ENCODE data around the gene GORASP1. TPM values are rescaled to one million over a fixed set of nuclear protein-coding genes. Genes with fewer than 3 reads are reported as not detected.

The GORASP1 gene
- total and polyA plus RNA-seq, 2 experiments from 2014 or later: 10.3 to 38.3 TPM

- TF ChIP-seq ZNF462 (CRISPR knock-in tag; IDR thresholded peaks at IDR 0.05): no peak
- TF ChIP-seq ETS1 (IDR thresholded peaks at IDR 0.05): no peak
- no peak for TF ChIP-seq CTCF (conservative IDR thresholded peaks at IDR 0.05; ENCODE audit: low read depth in 2 of 2)
- TF ChIP-seq REST (IDR thresholded peaks at IDR 0.05; ENCODE audit: unreplicated experiment): no peak
- TF ChIP-seq CREB1 (CRISPR knock-in tag; IDR thresholded peaks at IDR 0.05; ENCODE audit: low read depth): no peak
- TF ChIP-seq STAT1 (IDR thresholded peaks at IDR 0.05; ENCODE audit: unreplicated experiment): no peak
- TF ChIP-seq EZH2phosphoT487 (IDR thresholded peaks at IDR 0.05; ENCODE audit: unreplicated experiment): no peak
These were observed 41.6 kb upstream of the GORASP1 start (continued) for GRCh38 chr3:39149059-39149455.
